ENCODE results near the gene MTERF2.
"Not testable (repeated sequence)": the region's sequence is repeated elsewhere in the genome, so short reads cannot be mapped to it uniquely, and the experiment has no call there.

The MTERF2 gene

DNA sequence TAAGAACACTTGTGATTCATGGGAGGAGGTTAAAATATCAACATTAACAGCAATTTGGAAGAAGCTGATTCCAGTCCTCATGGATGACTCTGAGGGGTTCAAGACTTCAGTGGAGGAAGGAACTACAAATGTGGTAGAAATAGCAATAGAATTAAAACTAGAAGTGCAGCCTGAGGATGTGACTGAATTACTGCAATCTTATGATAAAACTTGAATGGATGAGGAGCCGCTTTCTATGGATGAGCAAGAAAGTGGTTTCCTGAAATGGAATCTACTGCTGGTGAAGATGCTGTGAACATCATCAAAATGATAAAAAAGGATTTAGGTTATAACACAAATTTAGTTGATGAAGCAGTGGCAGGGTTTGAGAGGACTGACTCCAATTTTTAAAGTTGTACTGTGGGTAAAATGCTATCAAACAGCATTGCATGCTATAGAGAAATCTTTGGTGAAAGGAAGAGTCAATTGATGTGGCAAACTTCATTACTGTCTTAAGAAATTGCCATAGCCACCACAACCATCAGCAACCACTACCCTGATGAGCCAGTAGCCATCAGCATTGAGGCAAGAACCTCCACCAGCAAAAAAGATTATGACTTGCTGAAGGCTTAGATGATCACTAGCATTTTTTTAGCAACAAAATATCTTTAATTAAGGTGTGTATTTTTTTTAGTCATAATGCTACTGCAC is 25.9 kb upstream of the MTERF2 start:
- H3K27ac ChIP-seq: no peak overlapping the region
- H3K4me1 ChIP-seq (ENCODE audit: low read depth, poor library complexity, severe bottlenecking): peaks cover 12% of the 10 kb centered on the region
- H3K27me3 ChIP-seq (ENCODE audit: insufficient read depth, low read depth): no peaks in the 10 kb centered on the region
- H3K9ac ChIP-seq: no peak overlapping the region
- H3K36me3 ChIP-seq (ENCODE audit: insufficient read depth): no peaks in the 10 kb centered on the region
- H3K4me3 ChIP-seq (IDR thresholded peaks at IDR 0.05; ENCODE audit: insufficient read depth, low read depth, low read length): no peak overlapping the region
- H2AFZ ChIP-seq (ENCODE audit: low read depth): no peak overlapping the region
- no peaks in the 10 kb centered on the region for H4K20me1 ChIP-seq (ENCODE audit: insufficient read depth)
- no peak overlapping the region for H3K4me2 ChIP-seq
- TF ChIP-seq, protein P1, sequence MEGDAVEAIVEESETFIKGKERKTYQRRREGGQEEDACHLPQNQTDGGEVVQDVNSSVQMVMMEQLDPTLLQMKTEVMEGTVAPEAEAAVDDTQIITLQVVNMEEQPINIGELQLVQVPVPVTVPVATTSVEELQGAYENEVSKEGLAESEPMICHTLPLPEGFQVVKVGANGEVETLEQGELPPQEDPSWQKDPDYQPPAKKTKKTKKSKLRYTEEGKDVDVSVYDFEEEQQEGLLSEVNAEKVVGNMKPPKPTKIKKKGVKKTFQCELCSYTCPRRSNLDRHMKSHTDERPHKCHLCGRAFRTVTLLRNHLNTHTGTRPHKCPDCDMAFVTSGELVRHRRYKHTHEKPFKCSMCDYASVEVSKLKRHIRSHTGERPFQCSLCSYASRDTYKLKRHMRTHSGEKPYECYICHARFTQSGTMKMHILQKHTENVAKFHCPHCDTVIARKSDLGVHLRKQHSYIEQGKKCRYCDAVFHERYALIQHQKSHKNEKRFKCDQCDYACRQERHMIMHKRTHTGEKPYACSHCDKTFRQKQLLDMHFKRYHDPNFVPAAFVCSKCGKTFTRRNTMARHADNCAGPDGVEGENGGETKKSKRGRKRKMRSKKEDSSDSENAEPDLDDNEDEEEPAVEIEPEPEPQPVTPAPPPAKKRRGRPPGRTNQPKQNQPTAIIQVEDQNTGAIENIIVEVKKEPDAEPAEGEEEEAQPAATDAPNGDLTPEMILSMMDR (conservative IDR thresholded peaks at IDR 0.05; ENCODE audit: low read depth, low read length): no peak
- H3K79me2 ChIP-seq (ENCODE audit: insufficient read depth, low read depth): no peaks in the 10 kb centered on the region

DNA sequence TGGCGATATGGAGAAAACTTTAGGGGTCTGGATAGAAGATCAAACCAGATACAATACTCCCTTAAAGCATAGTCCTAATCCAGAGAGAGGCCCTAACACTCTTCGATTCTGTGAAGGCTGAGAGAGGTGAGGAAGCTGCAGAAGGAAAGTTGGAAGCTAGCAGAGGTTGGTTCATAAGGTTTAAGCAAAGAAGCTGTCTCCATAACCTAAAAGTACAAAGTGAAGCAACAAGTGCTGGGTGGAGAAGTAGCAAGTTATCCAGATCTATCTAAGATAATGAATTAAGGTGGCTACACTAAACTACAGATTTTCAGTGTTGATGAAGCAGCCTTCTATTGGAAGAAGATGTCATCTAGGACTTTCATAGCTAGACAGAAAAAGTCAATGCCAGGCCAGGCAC is 24.6 kb upstream of the MTERF2 start:
- Histone ChIP-seq H3K4me1 (ENCODE audit: low read depth, poor library complexity, severe bottlenecking) (peaks cover 12% of the 10 kb centered on the region), H3K36me3 (ENCODE audit: insufficient read depth) (no peaks in the 10 kb centered on the region), H3K4me3 (IDR thresholded peaks at IDR 0.05; ENCODE audit: insufficient read depth, low read depth, low read length) (no peak overlapping the region), H3K27me3 (ENCODE audit: insufficient read depth, low read depth) (no peaks in the 10 kb centered on the region), H3K4me2 (no peak overlapping the region), H3K79me2 (ENCODE audit: insufficient read depth, low read depth) (no peaks in the 10 kb centered on the region), H3K9ac (no peak overlapping the region), H3K27ac (no peak overlapping the region), H4K20me1 (ENCODE audit: insufficient read depth) (no peaks in the 10 kb centered on the region), H2AFZ (ENCODE audit: low read depth) (no peak overlapping the region)
- TF ChIP-seq, protein P1 (conservative IDR thresholded peaks at IDR 0.05; ENCODE audit: low read depth, low read length): no peak

DNA sequence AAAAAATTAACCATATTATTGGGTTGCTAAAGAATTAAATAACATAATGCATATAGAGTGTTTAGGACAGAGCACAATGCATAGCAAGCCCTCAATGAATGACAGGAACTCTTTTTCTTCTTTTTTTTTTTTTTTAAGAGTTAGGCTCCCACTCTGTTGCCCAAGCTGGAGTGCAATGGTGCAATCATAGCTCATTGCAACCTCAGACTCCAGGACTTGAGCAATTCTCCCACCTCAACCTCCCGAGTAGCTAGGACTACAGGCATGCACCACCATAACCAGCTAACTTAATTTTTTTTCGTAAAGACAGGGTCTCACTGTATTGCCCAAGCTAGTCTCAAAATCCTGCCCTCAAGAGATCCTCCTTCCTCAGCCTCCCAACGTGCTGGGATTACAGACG is 20.5 kb upstream of the MTERF2 start:
- H3K4me3 ChIP-seq (IDR thresholded peaks at IDR 0.05; ENCODE audit: insufficient read depth, low read depth, low read length): no peak overlapping the region
- no peak overlapping the region for H3K4me2 ChIP-seq
- no peaks in the 10 kb centered on the region for H3K27me3 ChIP-seq (ENCODE audit: insufficient read depth, low read depth)
- H2AFZ ChIP-seq (ENCODE audit: low read depth): no peak overlapping the region
- no peak overlapping the region for H3K27ac ChIP-seq
- no peaks in the 10 kb centered on the region for H3K79me2 ChIP-seq (ENCODE audit: insufficient read depth, low read depth)
- no peaks in the 10 kb centered on the region for H3K36me3 ChIP-seq (ENCODE audit: insufficient read depth)
- H3K4me1 ChIP-seq (ENCODE audit: low read depth, poor library complexity, severe bottlenecking): peaks cover 12% of the 10 kb centered on the region
- no peak overlapping the region for H3K9ac ChIP-seq
- TF ChIP-seq, protein P1 (conservative IDR thresholded peaks at IDR 0.05; ENCODE audit: low read depth, low read length): no peak
- H4K20me1 ChIP-seq (ENCODE audit: insufficient read depth): no peaks in the 10 kb centered on the region

DNA sequence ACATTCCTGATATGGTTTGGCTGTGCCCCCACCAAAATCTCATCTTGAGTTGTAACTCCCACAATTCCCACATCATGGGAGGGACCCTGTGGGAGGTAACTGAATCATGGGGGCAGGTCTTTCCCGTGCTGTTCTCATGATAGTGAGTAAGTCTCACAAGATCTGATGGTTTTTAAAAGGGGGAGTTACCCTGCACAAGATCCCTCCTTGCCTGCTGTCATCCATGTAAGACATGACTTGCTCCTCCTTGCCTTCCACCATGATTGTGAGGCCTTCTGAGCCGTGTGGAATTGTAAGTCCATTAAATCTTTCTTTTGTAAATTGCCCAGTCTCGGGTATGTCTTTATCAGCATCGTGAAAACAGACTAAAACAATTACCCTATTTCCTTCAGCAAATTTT is 15.7 kb upstream of the MTERF2 start:
- not testable (repeated sequence) for H3K79me2 ChIP-seq (ENCODE audit: insufficient read depth, low read depth); H4K20me1 ChIP-seq (ENCODE audit: insufficient read depth); H3K9ac ChIP-seq; H3K36me3 ChIP-seq (ENCODE audit: insufficient read depth); H2AFZ ChIP-seq (ENCODE audit: low read depth); H3K4me2 ChIP-seq; H3K27me3 ChIP-seq (ENCODE audit: insufficient read depth, low read depth); H3K27ac ChIP-seq; H3K4me1 ChIP-seq (ENCODE audit: low read depth, poor library complexity, severe bottlenecking); H3K4me3 ChIP-seq (IDR thresholded peaks at IDR 0.05; ENCODE audit: insufficient read depth, low read depth, low read length)

DNA sequence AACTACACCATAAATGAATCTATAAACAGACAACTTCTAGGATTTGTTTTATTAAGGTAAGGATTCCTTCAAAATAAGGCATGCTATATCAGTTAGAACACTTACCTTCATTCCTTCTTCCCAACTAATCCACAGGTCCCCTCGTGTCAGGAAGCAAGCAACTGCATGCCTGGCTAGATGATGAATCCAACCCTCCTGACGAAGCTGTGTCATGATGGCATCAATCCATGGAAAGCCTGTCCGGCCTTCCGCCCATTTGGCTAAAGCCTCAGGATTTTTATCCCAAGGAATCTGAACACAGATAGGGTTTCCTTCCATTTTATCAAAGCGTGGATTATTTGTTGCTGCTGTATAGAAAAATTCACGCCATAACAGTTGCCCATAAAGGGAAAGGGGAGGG is 12.5 kb upstream of the MTERF2 start:
- H3K27me3 ChIP-seq (ENCODE audit: insufficient read depth, low read depth): no peaks in the 10 kb centered on the region
- no peak overlapping the region for H3K27ac ChIP-seq
- H3K4me1 ChIP-seq (ENCODE audit: low read depth, poor library complexity, severe bottlenecking): no peaks in the 10 kb centered on the region
- no peaks in the 10 kb centered on the region for H3K79me2 ChIP-seq (ENCODE audit: insufficient read depth, low read depth)
- no peak overlapping the region for H3K4me2 ChIP-seq
- no peak overlapping the region for H3K9ac ChIP-seq
- H2AFZ ChIP-seq (ENCODE audit: low read depth): no peak overlapping the region
- H3K4me3 ChIP-seq (IDR thresholded peaks at IDR 0.05; ENCODE audit: insufficient read depth, low read depth, low read length): no peak overlapping the region
- H3K36me3 ChIP-seq (ENCODE audit: insufficient read depth): no peaks in the 10 kb centered on the region
- H4K20me1 ChIP-seq (ENCODE audit: insufficient read depth): no peaks in the 10 kb centered on the region
- TF ChIP-seq, protein P1 (conservative IDR thresholded peaks at IDR 0.05; ENCODE audit: low read depth, low read length): no peak

Measured in KMS-11 (cell line).